ENCODE measurements around the gene CLASP1. TPM values are rescaled to one million over a fixed set of nuclear protein-coding genes. Genes with fewer than 3 reads are reported as not detected.

Gene CLASP1
- total and polyA plus RNA-seq, 4 donors = 11.8 to 81.8 (median 40.3) TPM

DNA sequence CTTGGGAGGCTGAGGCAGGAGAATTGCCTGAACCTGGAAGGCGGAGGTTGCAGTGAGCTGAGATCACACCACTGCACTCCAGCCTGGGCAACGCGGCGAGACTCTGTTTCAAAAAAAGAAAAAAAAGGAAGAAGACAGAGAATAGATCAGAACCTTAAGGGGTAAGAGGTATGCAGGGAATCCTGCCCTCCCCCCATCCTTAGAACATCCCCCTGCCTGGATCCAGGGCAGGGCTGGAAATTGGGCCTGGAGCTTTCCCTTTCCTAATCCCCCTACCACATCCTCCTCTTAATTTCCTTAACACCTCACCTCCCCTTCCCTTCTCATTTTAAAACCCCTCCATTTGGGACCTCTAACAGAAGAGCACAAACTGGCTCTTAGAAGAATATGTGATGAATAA lies 62.1 kb downstream of the CLASP1 start:
- Histone ChIP-seq H3K4me1 (ENCODE audit: control insufficient read depth in 1 of 2, insufficient read depth in 2 of 2, low read length in 2 of 2) (no peaks in the 10 kb centered on the region), H3K36me3 (ENCODE audit: control insufficient read depth in 1 of 2, insufficient read depth in 2 of 2, low read length in 1 of 2) (no peaks in the 10 kb centered on the region), H3K4me3 (ENCODE audit: low read length in 2 of 2) (no peak overlapping the region), H3K9me3 (ENCODE audit: control insufficient read depth, low read length) (no peaks in the 10 kb centered on the region), H3K27ac (ENCODE audit: low read depth in 1 of 2, low read length in 2 of 2) (no peak overlapping the region), H3K27me3 (ENCODE audit: control insufficient read depth in 1 of 2, insufficient read depth in 2 of 2, low read length in 1 of 2) (no peaks in the 10 kb centered on the region)
- no peak for DNase-seq
- intact Hi-C loops (cut with DNase I) = no loop called here
- no peak for ATAC-seq (ENCODE audit: low FRiP score)
- 92 to 95% methylated on average over 4 of the region's 4 CpGs for WGBS, 2 donors

DNA sequence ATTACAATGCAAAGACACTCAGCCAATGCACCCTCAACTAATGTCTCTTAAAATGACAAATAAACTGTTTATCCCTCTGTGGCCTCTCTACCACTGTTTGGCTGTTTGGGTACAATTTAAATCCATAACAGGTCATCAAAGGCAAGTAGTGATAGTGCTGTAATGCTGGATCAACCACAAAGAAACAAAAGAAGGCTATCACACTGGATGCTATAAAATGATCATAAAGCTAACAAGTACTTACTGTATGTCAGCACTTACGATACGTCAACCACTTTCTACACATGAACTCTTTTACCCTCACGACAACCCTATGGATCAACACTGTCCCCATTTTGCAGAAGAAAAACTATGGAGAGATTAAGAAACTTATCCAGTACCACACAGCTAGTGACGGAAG lies 64.5 kb downstream of the CLASP1 start:
- Histone ChIP-seq H3K27me3 (ENCODE audit: control insufficient read depth in 1 of 2, insufficient read depth in 2 of 2, low read length in 1 of 2) (no peaks in the 10 kb centered on the region), H3K27ac (ENCODE audit: low read depth in 1 of 2, low read length in 2 of 2) (no peak overlapping the region), H3K4me3 (ENCODE audit: low read length in 2 of 2) (no peak overlapping the region), H3K36me3 (ENCODE audit: control insufficient read depth in 1 of 2, insufficient read depth in 2 of 2, low read length in 1 of 2) (no peaks in the 10 kb centered on the region), H3K4me1 (ENCODE audit: control insufficient read depth in 1 of 2, insufficient read depth in 2 of 2, low read length in 2 of 2) (no peaks in the 10 kb centered on the region), H3K9me3 (ENCODE audit: control insufficient read depth, low read length) (no peaks in the 10 kb centered on the region)
- intact Hi-C loops (cut with DNase I) = no loop called here
- ATAC-seq (ENCODE audit: low FRiP score) = no peak
- DNase-seq = no peak
- 95% methylated on average over 4 of the region's 4 CpGs for WGBS, 2 donors

DNA sequence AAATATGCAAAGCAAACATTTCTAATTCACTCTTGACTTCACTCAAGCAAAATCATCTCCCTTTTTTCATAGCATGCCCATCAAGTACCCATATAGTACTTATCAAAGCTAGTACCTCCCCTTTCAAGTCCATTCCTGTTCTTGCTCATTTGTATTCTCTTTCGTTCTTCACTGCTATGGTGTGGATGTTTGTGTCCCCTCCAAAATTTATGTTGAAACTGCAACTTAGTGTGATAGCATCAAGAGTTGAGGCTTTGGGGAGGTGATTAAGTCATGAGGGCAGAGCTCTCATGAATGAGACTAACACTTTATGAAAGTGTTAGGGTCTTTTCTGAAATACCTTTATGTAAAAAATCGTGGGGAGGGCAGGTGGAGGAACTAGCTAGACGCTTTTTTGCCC lies 65.7 kb downstream of the CLASP1 start:
- no peak for ATAC-seq (ENCODE audit: low FRiP score)
- no peaks in the 10 kb centered on the region for H3K27me3 ChIP-seq (ENCODE audit: control insufficient read depth in 1 of 2, insufficient read depth in 2 of 2, low read length in 1 of 2)
- DNase-seq = no peak
- no peak overlapping the region for H3K4me3 ChIP-seq (ENCODE audit: low read length in 2 of 2)
- intact Hi-C loops (cut with DNase I) = no loop called here
- no peaks in the 10 kb centered on the region for H3K36me3 ChIP-seq (ENCODE audit: control insufficient read depth in 1 of 2, insufficient read depth in 2 of 2, low read length in 1 of 2)
- no peaks in the 10 kb centered on the region for H3K9me3 ChIP-seq (ENCODE audit: control insufficient read depth, low read length)
- 87 to 90% methylated on average over 3 of the region's 3 CpGs for WGBS, 2 donors
- H3K27ac ChIP-seq (ENCODE audit: low read depth in 1 of 2, low read length in 2 of 2) = no peak overlapping the region
- peaks cover 0 to 2% of the 10 kb centered on the region in 2 donors for H3K4me1 ChIP-seq (ENCODE audit: control insufficient read depth in 1 of 2, insufficient read depth in 2 of 2, low read length in 2 of 2)

DNA sequence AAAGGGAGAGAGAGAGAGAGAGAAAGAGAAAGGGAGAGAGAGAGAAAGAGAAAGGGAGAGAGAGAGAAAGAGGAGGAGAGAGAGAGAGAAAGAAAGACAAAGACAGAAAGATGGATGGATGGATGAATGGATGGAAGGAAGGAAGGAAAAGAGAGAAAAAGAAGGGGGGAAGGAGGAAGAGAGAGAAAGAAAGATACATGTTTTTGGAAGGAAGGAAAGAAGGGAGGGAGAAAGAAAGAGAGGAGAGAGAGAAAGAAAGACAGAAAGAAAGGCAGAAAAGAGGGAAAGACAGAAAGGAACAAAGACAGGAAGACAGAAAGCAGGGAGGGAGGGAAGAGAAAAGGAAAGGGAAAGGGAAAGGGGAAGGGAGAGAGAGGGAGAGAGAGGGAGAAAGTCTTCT lies 67.0 kb downstream of the CLASP1 start:
- no peak for ATAC-seq (ENCODE audit: low FRiP score)
- no peak for DNase-seq
- H3K9me3 ChIP-seq (ENCODE audit: control insufficient read depth, low read length) = no peaks in the 10 kb centered on the region
- intact Hi-C loops (cut with DNase I) = no loop called here
- H3K27me3 ChIP-seq (ENCODE audit: control insufficient read depth in 1 of 2, insufficient read depth in 2 of 2, low read length in 1 of 2) = no peaks in the 10 kb centered on the region
- H3K36me3 ChIP-seq (ENCODE audit: control insufficient read depth in 1 of 2, insufficient read depth in 2 of 2, low read length in 1 of 2) = no peaks in the 10 kb centered on the region
- H3K27ac ChIP-seq (ENCODE audit: low read depth in 1 of 2, low read length in 2 of 2) = no peak overlapping the region
- peaks cover 0 to 2% of the 10 kb centered on the region in 2 donors for H3K4me1 ChIP-seq (ENCODE audit: control insufficient read depth in 1 of 2, insufficient read depth in 2 of 2, low read length in 2 of 2)
- H3K4me3 ChIP-seq (ENCODE audit: low read length in 2 of 2) = no peak overlapping the region

DNA sequence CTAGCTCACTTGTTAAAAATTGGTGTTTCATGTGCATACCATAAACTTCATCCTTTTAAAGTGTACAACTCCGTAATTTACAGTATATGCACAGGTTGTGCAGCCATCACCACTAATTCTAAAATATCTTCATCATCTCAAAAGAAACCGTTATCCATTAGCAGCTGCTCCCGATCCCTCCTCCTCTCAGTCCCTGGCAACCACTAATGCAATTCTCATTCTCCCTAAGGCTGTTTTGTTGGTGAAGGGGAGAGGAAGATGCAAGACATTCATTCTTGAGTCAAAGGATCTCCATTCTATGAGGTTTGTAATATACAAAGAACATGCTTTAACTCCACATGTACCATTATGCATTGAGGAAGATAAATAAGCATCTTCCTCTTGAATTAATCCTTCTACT lies 70.0 kb downstream of the CLASP1 start:
- WGBS, 2 donors = 73 to 77% methylated on average over 3 of the region's 3 CpGs
- Histone ChIP-seq H3K4me1 (ENCODE audit: control insufficient read depth in 1 of 2, insufficient read depth in 2 of 2, low read length in 2 of 2) (peaks cover 0 to 2% of the 10 kb centered on the region in 2 donors), H3K27me3 (ENCODE audit: control insufficient read depth in 1 of 2, insufficient read depth in 2 of 2, low read length in 1 of 2) (no peaks in the 10 kb centered on the region), H3K4me3 (ENCODE audit: low read length in 2 of 2) (no peak overlapping the region), H3K27ac (ENCODE audit: low read depth in 1 of 2, low read length in 2 of 2) (no peak overlapping the region), H3K9me3 (ENCODE audit: control insufficient read depth, low read length) (no peaks in the 10 kb centered on the region), H3K36me3 (ENCODE audit: control insufficient read depth in 1 of 2, insufficient read depth in 2 of 2, low read length in 1 of 2) (no peaks in the 10 kb centered on the region)
- no peak for DNase-seq
- intact Hi-C loops (cut with DNase I) = loop anchor here in 1 of 2 donors (10.0 kb wide), 1 partner anchor 65 kb away; the partner anchor contains the start of gene CLASP1
- no peak for ATAC-seq (ENCODE audit: low FRiP score)

DNA sequence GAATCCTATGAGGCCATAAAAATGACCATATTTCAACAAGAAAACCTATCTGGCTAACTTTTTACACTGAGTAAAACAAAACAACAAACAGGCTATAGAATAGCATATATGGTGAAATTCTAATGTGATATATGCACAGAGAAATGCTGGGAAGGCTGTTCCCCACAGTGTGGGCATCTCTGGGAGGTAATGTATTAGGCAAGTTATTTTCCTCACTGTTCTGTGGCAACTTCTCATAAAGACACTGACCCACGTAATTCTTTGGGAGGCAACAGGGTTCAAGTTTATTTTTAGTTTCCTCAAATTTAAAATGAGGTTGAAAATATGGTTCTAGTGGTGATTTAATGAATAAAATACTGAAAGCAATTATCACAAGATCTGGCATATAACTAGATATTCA lies 71.9 kb downstream of the CLASP1 start:
- intact Hi-C loops (cut with DNase I) = loop anchor here in 1 of 2 donors (10.0 kb wide), 1 partner anchor 67 kb away; the partner anchor contains the start of gene CLASP1
- no peaks in the 10 kb centered on the region for H3K9me3 ChIP-seq (ENCODE audit: control insufficient read depth, low read length)
- H3K4me3 ChIP-seq (ENCODE audit: low read length in 2 of 2) = no peak overlapping the region
- WGBS, 2 donors = 84 to 86% methylated on average over 1 of the region's 1 CpG
- no peak overlapping the region for H3K27ac ChIP-seq (ENCODE audit: low read depth in 1 of 2, low read length in 2 of 2)
- peaks cover 2% of the 10 kb centered on the region in 2 donors for H3K4me1 ChIP-seq (ENCODE audit: control insufficient read depth in 1 of 2, insufficient read depth in 2 of 2, low read length in 2 of 2)
- DNase-seq (no peak), ATAC-seq (ENCODE audit: low FRiP score) (no peak)
- no peaks in the 10 kb centered on the region for H3K36me3 ChIP-seq (ENCODE audit: control insufficient read depth in 1 of 2, insufficient read depth in 2 of 2, low read length in 1 of 2)
- H3K27me3 ChIP-seq (ENCODE audit: control insufficient read depth in 1 of 2, insufficient read depth in 2 of 2, low read length in 1 of 2) = no peaks in the 10 kb centered on the region

DNA sequence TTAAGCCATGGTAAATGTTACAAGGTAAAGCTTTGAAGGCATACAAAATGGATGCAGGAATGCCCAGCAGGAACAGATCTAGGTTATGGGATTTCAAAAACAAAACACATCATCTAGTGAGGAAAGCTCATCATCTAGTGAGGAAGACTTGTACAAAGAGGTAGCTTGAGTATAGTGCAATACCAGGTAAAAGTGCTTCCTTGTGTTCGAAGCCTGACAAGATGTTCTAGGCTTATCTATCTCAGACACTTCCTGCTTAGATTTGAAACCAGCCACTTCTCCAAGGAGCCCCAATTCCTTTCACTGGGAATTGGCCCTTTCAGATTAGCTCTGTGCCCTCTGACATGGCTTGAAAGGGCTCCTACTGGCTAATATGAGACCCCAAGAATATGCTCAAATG lies 73.0 kb downstream of the CLASP1 start:
- Histone ChIP-seq H3K4me3 (ENCODE audit: low read length in 2 of 2) (no peak overlapping the region), H3K36me3 (ENCODE audit: control insufficient read depth in 1 of 2, insufficient read depth in 2 of 2, low read length in 1 of 2) (peaks cover 0 to 1% of the 10 kb centered on the region in 2 donors), H3K9me3 (ENCODE audit: control insufficient read depth, low read length) (no peaks in the 10 kb centered on the region), H3K4me1 (ENCODE audit: control insufficient read depth in 1 of 2, insufficient read depth in 2 of 2, low read length in 2 of 2) (peaks cover 2% of the 10 kb centered on the region in 2 donors), H3K27ac (ENCODE audit: low read depth in 1 of 2, low read length in 2 of 2) (no peak overlapping the region), H3K27me3 (ENCODE audit: control insufficient read depth in 1 of 2, insufficient read depth in 2 of 2, low read length in 1 of 2) (no peaks in the 10 kb centered on the region)
- WGBS, 2 donors = 89 to 91% methylated on average over 1 of the region's 1 CpG
- intact Hi-C loops (cut with DNase I) = loop anchor here in 1 of 2 donors (10.0 kb wide), 1 partner anchor 69 kb away; the partner anchor contains the start of gene CLASP1
- ATAC-seq (ENCODE audit: low FRiP score) (no peak), DNase-seq (no peak)

DNA sequence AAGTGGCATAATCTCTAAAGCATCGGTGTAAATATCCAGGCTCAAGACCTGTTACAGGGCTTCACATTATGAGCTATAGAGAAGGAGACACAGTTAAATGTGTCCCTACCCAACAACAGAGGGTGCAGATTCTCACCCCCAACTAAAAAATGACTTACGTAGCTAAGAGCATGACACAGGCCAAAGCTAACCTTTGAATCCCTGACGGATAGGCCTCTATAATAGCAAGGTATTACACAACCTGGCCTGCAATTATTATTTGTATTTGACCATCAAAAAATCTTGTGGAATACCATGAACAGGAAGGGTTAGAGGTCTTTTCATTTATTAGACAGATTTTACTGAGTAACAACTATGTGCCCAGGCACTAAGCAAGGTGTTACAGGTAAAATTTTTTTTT lies 73.5 kb downstream of the CLASP1 start:
- WGBS, 2 donors = 96 to 97% methylated on average over 3 of the region's 3 CpGs
- no peak overlapping the region for H3K27ac ChIP-seq (ENCODE audit: low read depth in 1 of 2, low read length in 2 of 2)
- no peaks in the 10 kb centered on the region for H3K9me3 ChIP-seq (ENCODE audit: control insufficient read depth, low read length)
- DNase-seq (no peak), ATAC-seq (ENCODE audit: low FRiP score) (no peak)
- intact Hi-C loops (cut with DNase I) = loop anchor here in 1 of 2 donors (10.0 kb wide), 1 partner anchor 69 kb away; the partner anchor contains the start of gene CLASP1
- H3K4me1 ChIP-seq (ENCODE audit: control insufficient read depth in 1 of 2, insufficient read depth in 2 of 2, low read length in 2 of 2) = peaks cover 2% of the 10 kb centered on the region in 2 donors
- H3K4me3 ChIP-seq (ENCODE audit: low read length in 2 of 2) = no peak overlapping the region
- no peaks in the 10 kb centered on the region for H3K27me3 ChIP-seq (ENCODE audit: control insufficient read depth in 1 of 2, insufficient read depth in 2 of 2, low read length in 1 of 2)
- H3K36me3 ChIP-seq (ENCODE audit: control insufficient read depth in 1 of 2, insufficient read depth in 2 of 2, low read length in 1 of 2) = peaks cover 0 to 1% of the 10 kb centered on the region in 2 donors

DNA sequence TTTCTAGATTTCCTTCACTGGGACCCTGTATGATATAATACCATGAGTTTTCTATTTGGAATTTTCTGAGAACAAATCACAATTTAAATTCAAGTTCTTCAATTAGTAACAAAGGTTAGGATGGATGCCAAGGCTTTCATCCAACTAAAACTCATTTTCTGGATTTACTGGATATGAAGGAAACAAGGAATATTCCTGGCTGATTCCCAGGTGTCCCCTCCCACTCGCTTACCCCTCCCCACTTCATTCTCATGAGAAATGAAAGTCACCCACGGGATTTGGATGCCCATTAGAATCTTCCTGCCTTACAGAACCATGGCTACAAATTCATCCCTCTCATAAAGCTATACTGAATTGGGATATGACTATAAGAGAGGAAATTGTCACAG lies 78.6 kb downstream of the CLASP1 start:
- no peaks in the 10 kb centered on the region for H3K27me3 ChIP-seq (ENCODE audit: control insufficient read depth in 1 of 2, insufficient read depth in 2 of 2, low read length in 1 of 2)
- H3K4me1 ChIP-seq (ENCODE audit: control insufficient read depth in 1 of 2, insufficient read depth in 2 of 2, low read length in 2 of 2) = peaks cover 0 to 12% of the 10 kb centered on the region in 2 donors
- no peak overlapping the region for H3K27ac ChIP-seq (ENCODE audit: low read depth in 1 of 2, low read length in 2 of 2)
- peaks cover 0 to 1% of the 10 kb centered on the region in 2 donors for H3K36me3 ChIP-seq (ENCODE audit: control insufficient read depth in 1 of 2, insufficient read depth in 2 of 2, low read length in 1 of 2)
- H3K9me3 ChIP-seq (ENCODE audit: control insufficient read depth, low read length) = no peaks in the 10 kb centered on the region
- intact Hi-C loops (cut with DNase I) = loop anchor here in 1 of 2 donors (5.0 to 10.0 kb wide), 2 partner anchors 33 to 74 kb away; partner anchors contain the start of gene CLASP1
- WGBS, 2 donors = 8 to 27% methylated on average over 2 of the region's 2 CpGs
- DNase-seq (no peak), ATAC-seq (ENCODE audit: low FRiP score) (no peak)
- H3K4me3 ChIP-seq (ENCODE audit: low read length in 2 of 2) = no peak overlapping the region

All from aorta (tissue), 5 donors.